Subcutaneous abdominal adipose tissue (tissue), 5 donors: ENCODE results near the gene PDE4A.
"Not testable (repeated sequence)": the region's sequence is repeated elsewhere in the genome, so short reads cannot be mapped to it uniquely, and the experiment has no call there.

Experiments
- H3K27ac ChIP-seq: one replicate; pipeline ENCODE4 v1.7.0; 2013; ENCODE audit warnings: low read depth, mild to moderate bottlenecking, inconsistent platforms, low read length, moderate library complexity
- H3K27me3 ChIP-seq, 5 donors: one replicate each; pipeline ENCODE4 v1.7.0; 2013; ENCODE audit warnings: low read length in 5 of 5, inconsistent platforms in 1 of 5; ENCODE audit not compliant: control insufficient read depth in 5 of 5, insufficient read depth in 4 of 5
- H3K36me3 ChIP-seq, 5 donors: one replicate each; pipeline ENCODE4 v1.7.0; 2013; ENCODE audit warnings: low read length in 5 of 5; ENCODE audit not compliant: control insufficient read depth in 5 of 5, insufficient read depth in 5 of 5
- H3K4me1 ChIP-seq, 5 donors: one replicate each; pipeline ENCODE4 v1.7.0; 2013; ENCODE audit warnings: low read length in 5 of 5, mild to moderate bottlenecking in 3 of 5, moderate library complexity in 1 of 5; ENCODE audit not compliant: control insufficient read depth in 5 of 5, insufficient read depth in 5 of 5
- H3K4me3 ChIP-seq, 5 donors: one replicate each; pipeline ENCODE4 v1.7.0; 2013; ENCODE audit warnings: low read length in 5 of 5, low read depth in 1 of 5
- H3K9ac ChIP-seq, 5 donors: one replicate each; pipeline ENCODE4 v1.7.0; 2013; ENCODE audit warnings: low read length in 5 of 5, mild to moderate bottlenecking in 4 of 5, moderate library complexity in 3 of 5
- H3K9me3 ChIP-seq, 5 donors: one replicate each; pipeline ENCODE4 v1.7.0; 2013; ENCODE audit warnings: low read length in 5 of 5; ENCODE audit not compliant: control insufficient read depth in 5 of 5
- donor health status: healthy.
- donor health status: healthy.
- donor health status: healthy.
- donor health status: healthy.
- donor health status: healthy.

PDE4A gene

DNA sequence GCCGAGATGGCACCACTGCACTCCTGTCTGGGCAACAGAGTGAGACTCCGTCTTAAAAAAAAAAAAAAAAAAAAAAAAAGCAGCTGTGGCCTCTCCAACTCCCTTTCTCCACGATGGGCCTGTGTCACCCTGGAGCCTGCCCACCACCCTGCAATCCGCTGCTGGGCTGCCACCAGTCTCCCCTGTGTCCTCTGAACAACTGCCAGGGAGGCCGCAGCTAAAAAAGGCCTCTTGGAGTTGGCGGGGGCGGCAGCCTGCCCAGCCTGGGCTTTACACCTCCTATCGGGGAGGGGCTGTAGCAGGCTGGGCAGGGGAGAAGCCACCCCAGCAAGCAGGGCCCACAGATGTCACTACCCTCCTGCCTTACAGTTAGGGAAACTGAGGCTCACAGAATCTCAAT lies 20.5 kb upstream of the PDE4A start:
- H3K4me1 ChIP-seq = peaks cover 12 to 67% (median 40%) of the 10 kb centered on the region in 5 donors
- no peak overlapping the region for H3K27ac ChIP-seq
- no peak overlapping the region for H3K4me3 ChIP-seq
- H3K27me3 ChIP-seq = peaks cover 0 to 6% (median 0%) of the 10 kb centered on the region in 5 donors
- no peak overlapping the region for H3K9ac ChIP-seq
- no peaks in the 10 kb centered on the region for H3K9me3 ChIP-seq
- H3K36me3 ChIP-seq = peaks cover 0 to 28% (median 14%) of the 10 kb centered on the region in 5 donors

GRCh38 chr19:10402441-10403038 lies 17.8 kb upstream of the PDE4A start:
- Histone ChIP-seq H3K9ac (peak overlapping the region; percentile 84 to 99 (median 96)), H3K27ac (peak overlapping the region; percentile 90), H3K9me3 (no peaks in the 10 kb centered on the region), H3K27me3 (peaks cover 7 to 17% (median 11%) of the 10 kb centered on the region in 5 donors), H3K4me1 (peaks cover 12 to 73% (median 40%) of the 10 kb centered on the region in 5 donors), H3K4me3 (peak overlapping the region; percentile 97 to 100 (median 98)), H3K36me3 (peaks cover 0 to 9% (median 6%) of the 10 kb centered on the region in 5 donors)

GRCh38 chr19:10403137-10404021 lies 17.0 kb upstream of the PDE4A start, which contains the start of gene CDC37:
TSS of gene CDC37 (minus strand) at chr19:10403542. CDS start at chr19:10403479, 63 bp downstream.
- peaks cover 8 to 17% (median 11%) of the 10 kb centered on the region in 5 donors for H3K27me3 ChIP-seq
- no peaks in the 10 kb centered on the region for H3K9me3 ChIP-seq
- peak within 1 kb of the TSS; percentile 84 to 99 (median 96) for H3K9ac ChIP-seq
- peak within 1 kb of the TSS; percentile 90 for H3K27ac ChIP-seq
- peak within 1 kb of the TSS; percentile 97 to 100 (median 98) for H3K4me3 ChIP-seq
- peaks cover 10 to 68% (median 39%) of the 10 kb centered on the region in 5 donors for H3K4me1 ChIP-seq
- H3K36me3 ChIP-seq = peaks cover 0 to 4% (median 3%) of the 10 kb centered on the region in 5 donors

DNA sequence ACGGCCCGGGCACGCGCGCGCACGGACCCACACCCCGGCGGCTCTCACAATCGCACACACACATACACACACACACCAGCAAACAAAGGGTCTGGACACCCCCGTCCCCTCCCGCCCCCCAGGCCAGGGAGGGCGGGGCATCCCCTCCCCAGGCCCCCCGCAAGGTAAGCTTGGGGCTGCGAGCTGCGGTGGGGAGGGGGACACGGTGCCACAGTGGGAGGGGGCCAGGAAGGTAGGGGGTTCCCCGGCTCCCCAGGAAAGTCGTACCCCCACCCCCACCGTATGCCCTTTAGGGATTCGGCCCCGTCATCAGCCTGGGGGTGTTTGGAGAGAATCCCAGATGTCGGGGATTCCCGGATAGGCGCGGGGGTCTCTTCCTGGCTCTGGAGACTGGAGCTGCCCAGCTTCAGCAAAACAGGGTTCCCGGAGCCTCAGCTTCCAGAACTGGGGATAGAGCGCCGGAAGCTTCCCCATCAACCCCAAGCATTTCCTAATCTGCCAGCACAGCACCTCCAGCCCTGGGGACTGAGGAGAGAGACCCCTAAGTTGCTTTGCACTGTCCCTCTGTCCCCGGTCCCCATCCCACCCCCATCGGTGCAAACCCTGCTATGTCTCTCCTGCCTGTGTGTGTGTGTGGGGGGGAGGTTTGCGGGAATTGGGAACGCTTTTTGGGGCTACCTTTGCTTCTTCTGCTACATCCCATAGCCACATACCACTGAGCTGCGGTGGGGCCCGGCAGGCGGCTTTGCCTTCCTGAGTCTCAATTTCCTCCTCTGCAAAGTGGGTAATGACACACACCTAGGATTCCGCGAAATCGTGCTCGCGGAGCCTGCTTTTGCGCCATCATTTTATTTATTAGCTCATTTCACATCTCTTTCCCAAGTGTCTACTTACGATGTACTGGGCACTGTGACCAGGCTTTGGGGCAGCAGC lies 15.2 kb upstream of the PDE4A start:
- Histone ChIP-seq H3K27ac (no peak overlapping the region), H3K27me3 (peaks cover 11 to 26% (median 15%) of the 10 kb centered on the region in 5 donors), H3K36me3 (no peaks in the 10 kb centered on the region), H3K4me3 (no peak overlapping the region), H3K9me3 (no peaks in the 10 kb centered on the region), H3K4me1 (peaks cover 6 to 66% (median 39%) of the 10 kb centered on the region in 5 donors), H3K9ac (peak overlapping the region in 1 of 5 donors; percentile 41)

- H3K27ac ChIP-seq = no peak overlapping the region
- peaks cover 11 to 26% (median 15%) of the 10 kb centered on the region in 5 donors for H3K27me3 ChIP-seq
- H3K9ac ChIP-seq = no peak overlapping the region
- no peak overlapping the region for H3K4me3 ChIP-seq
- no peaks in the 10 kb centered on the region for H3K9me3 ChIP-seq
- peaks cover 4 to 56% (median 33%) of the 10 kb centered on the region in 5 donors for H3K4me1 ChIP-seq
- H3K36me3 ChIP-seq = no peaks in the 10 kb centered on the region
These were observed 14.1 kb upstream of the PDE4A start for GRCh38 chr19:10406191-10406590.

DNA sequence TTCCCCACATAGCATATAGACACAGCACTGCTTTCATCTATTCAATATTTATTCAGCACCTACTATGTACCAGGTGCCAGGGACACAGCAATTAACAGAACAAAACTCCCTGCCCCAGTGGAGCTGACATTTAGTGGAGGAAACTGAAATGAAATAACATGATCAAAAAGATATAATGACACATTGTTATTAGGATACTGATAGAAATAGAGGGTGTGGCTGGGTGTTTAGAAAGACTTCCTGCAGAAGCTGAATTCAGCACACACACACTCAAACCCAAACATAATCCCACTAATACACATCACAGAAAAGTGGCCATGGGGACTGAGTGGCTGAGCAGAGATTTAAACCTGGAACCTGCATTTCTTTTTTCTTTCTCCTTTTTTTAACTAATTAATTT lies 13.2 kb upstream of the PDE4A start:
- Histone ChIP-seq H3K27me3 (peaks cover 11 to 26% (median 15%) of the 10 kb centered on the region in 5 donors), H3K9me3 (no peaks in the 10 kb centered on the region), H3K4me3 (no peak overlapping the region), H3K9ac (no peak overlapping the region), H3K36me3 (no peaks in the 10 kb centered on the region), H3K27ac (no peak overlapping the region), H3K4me1 (peaks cover 0 to 47% (median 24%) of the 10 kb centered on the region in 5 donors)

- no peak overlapping the region for H3K9ac ChIP-seq
- no peak overlapping the region for H3K4me3 ChIP-seq
- peaks cover 0 to 33% (median 12%) of the 10 kb centered on the region in 5 donors for H3K4me1 ChIP-seq
- H3K27me3 ChIP-seq = peaks cover 11 to 26% (median 15%) of the 10 kb centered on the region in 5 donors
- H3K27ac ChIP-seq = no peak overlapping the region
- H3K36me3 ChIP-seq = no peaks in the 10 kb centered on the region
- no peaks in the 10 kb centered on the region for H3K9me3 ChIP-seq
These were observed 11.6 kb upstream of the PDE4A start for GRCh38 chr19:10408511-10409283.

DNA sequence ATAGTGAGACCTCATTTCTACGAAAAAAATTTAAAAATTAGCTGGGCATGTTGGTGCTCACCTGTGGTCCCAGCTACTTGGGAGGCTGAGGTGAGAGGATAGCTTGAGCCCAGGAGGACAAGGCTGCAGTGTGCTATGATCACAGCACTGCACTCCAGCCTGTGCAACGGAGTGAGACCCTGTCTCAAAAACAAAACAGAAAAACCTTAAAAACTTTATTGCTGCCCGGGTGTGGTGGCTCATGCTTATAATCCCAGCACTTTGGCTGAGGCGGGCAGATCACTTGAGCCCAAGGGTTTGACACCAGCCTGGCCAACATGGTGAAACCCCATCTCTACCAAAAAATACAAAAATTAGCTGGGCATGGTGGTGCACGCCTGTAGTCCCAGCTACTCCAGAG lies 9.1 kb upstream of the PDE4A start:
- not testable (repeated sequence) for H3K9ac ChIP-seq, H3K36me3 ChIP-seq, H3K27ac ChIP-seq, H3K4me3 ChIP-seq, H3K9me3 ChIP-seq, H3K27me3 ChIP-seq
- peaks cover 0 to 24% (median 7%) of the 10 kb centered on the region in 5 donors for H3K4me1 ChIP-seq
